ENCODE data around the gene GAS5.

Gene GAS5

DNA sequence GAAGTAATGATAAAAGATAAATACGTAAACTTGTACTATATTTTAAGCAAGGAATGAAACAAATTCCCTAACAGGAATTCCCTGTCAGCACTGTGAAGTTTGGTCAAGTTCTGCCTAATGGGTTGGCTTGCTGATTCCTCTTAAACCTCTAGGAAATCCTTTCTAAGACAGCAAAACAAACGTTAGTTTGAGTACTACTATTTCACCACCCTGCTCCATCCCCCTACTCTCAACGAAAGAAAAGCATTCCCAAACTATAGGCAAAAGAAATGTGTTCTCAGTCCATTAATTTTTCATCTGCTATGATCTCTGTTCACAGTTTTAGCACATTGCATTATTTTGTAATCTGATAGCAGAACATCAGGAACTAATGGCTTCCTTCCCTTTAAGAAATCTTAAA, 33.2 kb upstream of the GAS5 start:
- no peak overlapping the region for H3K27ac ChIP-seq
- TF ChIP-seq, protein P1, sequence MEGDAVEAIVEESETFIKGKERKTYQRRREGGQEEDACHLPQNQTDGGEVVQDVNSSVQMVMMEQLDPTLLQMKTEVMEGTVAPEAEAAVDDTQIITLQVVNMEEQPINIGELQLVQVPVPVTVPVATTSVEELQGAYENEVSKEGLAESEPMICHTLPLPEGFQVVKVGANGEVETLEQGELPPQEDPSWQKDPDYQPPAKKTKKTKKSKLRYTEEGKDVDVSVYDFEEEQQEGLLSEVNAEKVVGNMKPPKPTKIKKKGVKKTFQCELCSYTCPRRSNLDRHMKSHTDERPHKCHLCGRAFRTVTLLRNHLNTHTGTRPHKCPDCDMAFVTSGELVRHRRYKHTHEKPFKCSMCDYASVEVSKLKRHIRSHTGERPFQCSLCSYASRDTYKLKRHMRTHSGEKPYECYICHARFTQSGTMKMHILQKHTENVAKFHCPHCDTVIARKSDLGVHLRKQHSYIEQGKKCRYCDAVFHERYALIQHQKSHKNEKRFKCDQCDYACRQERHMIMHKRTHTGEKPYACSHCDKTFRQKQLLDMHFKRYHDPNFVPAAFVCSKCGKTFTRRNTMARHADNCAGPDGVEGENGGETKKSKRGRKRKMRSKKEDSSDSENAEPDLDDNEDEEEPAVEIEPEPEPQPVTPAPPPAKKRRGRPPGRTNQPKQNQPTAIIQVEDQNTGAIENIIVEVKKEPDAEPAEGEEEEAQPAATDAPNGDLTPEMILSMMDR (conservative IDR thresholded peaks at IDR 0.05): no peak

DNA sequence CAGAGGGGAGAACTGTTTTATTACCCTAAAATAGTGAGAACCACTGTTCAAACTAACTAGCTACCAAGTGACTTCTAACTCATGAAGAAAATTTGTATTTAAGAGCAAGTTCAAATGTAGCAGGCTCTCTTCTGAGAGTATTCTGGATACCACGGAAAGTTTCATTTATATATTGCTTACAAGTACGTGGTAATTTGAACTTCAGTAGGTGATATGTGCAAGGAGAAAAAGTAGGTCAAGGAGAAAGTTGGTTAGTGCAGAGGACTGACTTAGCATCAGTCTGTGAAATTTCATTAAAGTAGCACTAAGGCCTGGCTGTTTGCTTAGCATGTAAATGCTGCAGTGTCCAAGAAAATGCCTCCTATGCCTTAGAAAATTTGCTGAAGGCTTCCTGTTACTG, 32.6 kb upstream of the GAS5 start:
- TF ChIP-seq, protein P1 (conservative IDR thresholded peaks at IDR 0.05): no peak

DNA sequence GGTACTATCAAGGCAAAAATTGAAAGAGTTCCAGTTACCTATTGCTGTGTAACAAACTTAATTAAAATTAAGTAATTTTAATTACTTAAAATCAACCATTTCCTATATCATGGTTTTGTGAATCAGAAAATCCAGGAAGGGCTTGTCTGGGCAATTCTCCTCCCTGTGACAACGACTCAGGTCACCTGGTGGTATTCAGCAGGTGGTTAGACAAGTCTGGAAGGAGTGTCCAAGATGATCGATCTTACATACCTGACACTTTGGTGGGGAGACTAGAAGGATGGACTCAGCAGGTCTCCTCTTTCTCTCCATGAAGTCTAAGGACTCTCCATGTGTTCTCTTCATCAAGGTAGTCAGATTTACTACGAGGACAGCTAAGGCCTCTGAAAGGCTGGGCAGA, 26.4 kb upstream of the GAS5 start:
- H3K27ac ChIP-seq: no peak overlapping the region

More for the DNA sequence above, 32.6 kb upstream of the GAS5 start:
- H3K27ac ChIP-seq: no peak overlapping the region

DNA sequence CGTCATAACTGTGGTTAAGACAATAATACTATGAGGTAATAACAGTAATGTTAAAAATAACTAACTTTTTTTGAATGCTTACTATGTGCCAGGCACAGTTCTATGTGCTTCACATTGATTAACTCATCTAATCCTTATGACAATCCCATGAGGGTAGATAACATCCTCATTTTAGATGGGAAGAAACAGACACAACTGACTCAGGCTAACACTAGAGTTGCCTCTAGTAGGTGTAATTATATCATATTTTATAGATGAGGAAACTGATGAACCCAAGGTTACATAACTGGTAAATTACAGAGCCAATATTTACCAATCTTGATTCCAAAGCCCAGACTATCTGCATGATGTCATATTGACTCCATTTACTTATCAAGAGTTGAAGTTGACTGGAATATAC, 25.8 kb upstream of the GAS5 start:
- no peak overlapping the region for H3K27ac ChIP-seq
- TF ChIP-seq, protein P1 (conservative IDR thresholded peaks at IDR 0.05): no peak

More for the DNA sequence above, 26.4 kb upstream of the GAS5 start:
- TF ChIP-seq, protein P1 (conservative IDR thresholded peaks at IDR 0.05): no peak

DNA sequence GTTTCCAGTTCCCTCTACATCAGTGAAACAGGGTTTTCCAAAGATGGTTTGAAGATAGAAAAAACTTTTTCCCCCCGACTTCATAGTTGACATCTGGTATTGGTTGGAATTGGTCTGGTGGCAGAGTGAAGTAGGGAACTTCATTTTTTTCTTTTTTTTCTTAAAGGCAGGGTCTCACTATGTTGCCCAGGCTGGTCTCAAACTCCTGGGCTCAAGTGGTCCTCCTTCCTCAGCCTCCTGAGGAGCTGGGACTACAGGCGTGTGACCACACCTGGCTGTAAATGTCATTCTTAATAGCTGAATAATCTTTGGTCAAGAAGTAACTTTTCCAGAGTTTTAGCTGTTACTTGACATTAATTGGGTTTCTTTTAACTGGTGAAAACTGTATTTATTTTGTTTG, 22.1 kb upstream of the GAS5 start:
- H3K27ac ChIP-seq: no peak overlapping the region
- TF ChIP-seq, protein P1 (conservative IDR thresholded peaks at IDR 0.05): no peak

DNA sequence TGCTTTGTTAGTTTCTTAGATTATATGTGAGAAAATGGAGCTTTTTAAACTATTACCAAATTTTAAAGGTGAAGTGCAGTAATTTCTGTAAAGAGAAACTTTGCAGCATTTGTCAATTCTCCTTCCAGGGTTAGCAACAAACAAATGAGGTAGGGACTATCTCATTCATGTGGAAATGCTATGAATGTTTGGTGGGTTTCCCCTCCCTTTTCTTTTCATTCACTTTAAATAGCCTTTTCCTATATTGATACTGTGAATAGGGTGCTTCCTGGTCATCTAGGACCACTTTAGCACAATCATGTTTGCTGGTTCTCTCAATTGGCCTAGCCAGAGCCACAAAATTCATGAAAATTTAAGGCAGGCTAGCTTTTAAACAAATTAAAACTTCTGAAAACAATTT, 21.0 kb upstream of the GAS5 start:
- H3K27ac ChIP-seq: no peak overlapping the region

DNA sequence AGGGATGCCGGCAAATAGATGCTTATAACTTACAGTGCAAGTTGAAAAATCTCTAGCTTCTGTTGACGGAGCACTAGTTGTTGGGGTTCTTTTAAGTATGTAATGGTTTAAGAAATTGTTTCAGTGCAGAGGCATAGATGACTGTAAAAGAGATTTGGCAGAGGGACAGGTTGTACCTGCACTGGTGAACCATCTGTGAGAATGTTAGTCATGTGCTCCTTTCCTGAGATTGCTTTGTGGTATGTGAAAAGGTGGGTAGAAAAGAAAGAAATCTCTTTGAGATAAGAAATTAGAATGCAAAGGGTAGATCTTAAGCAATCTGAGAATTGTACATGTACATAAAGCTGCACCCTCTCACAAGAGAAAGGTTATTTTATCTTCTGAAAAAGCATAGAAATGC, 19.8 kb upstream of the GAS5 start:
- H3K27ac ChIP-seq: no peak overlapping the region
- TF ChIP-seq, protein P1 (conservative IDR thresholded peaks at IDR 0.05): no peak

More for the DNA sequence above, 21.0 kb upstream of the GAS5 start:
- TF ChIP-seq, protein P1 (conservative IDR thresholded peaks at IDR 0.05): no peak
